C4-2B (cell line): ENCODE results near the gene GBA2.

Experiments
- ZFX ChIP-seq: fragments of 450-650 bp; IDR thresholded peaks from 2 replicates; pipeline ENCODE4 v1.6.1; 2017
- TF ChIP-seq, protein P1 (sequence below): fragments of 450-650 bp; conservative IDR thresholded peaks from 2 replicates; pipeline ENCODE4 v1.5.1; 2017; ENCODE audit warnings: mild to moderate bottlenecking

DNA sequence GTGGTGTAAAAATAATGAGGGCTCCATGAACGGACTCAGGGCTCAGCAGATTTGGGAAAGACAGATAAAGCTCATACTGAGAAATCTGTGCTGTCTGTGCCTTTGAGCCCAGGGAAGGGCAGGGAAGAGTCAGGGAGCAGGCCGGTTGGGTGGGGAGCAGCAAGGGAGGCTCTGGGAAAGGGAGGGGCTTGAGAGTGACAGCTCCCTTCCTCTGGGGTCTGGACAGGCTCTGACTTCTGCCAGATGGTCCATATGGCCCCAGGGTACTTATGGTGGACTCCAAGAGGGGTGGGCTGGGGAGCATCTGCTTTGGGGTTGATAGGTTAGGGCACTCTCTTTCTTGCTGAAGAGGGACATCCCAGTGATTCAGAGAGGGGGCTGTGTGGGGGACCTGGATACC lies 44.4 kb upstream of the GBA2 start:
- TF ChIP-seq, protein P1, sequence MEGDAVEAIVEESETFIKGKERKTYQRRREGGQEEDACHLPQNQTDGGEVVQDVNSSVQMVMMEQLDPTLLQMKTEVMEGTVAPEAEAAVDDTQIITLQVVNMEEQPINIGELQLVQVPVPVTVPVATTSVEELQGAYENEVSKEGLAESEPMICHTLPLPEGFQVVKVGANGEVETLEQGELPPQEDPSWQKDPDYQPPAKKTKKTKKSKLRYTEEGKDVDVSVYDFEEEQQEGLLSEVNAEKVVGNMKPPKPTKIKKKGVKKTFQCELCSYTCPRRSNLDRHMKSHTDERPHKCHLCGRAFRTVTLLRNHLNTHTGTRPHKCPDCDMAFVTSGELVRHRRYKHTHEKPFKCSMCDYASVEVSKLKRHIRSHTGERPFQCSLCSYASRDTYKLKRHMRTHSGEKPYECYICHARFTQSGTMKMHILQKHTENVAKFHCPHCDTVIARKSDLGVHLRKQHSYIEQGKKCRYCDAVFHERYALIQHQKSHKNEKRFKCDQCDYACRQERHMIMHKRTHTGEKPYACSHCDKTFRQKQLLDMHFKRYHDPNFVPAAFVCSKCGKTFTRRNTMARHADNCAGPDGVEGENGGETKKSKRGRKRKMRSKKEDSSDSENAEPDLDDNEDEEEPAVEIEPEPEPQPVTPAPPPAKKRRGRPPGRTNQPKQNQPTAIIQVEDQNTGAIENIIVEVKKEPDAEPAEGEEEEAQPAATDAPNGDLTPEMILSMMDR = no peak
- no peak for TF ChIP-seq ZFX
